ENCODE data around the gene NRXN2.
"Not testable (repeated sequence)": the region's sequence is repeated elsewhere in the genome, so short reads cannot be mapped to it uniquely, and the experiment has no call there.

The NRXN2 gene

DNA sequence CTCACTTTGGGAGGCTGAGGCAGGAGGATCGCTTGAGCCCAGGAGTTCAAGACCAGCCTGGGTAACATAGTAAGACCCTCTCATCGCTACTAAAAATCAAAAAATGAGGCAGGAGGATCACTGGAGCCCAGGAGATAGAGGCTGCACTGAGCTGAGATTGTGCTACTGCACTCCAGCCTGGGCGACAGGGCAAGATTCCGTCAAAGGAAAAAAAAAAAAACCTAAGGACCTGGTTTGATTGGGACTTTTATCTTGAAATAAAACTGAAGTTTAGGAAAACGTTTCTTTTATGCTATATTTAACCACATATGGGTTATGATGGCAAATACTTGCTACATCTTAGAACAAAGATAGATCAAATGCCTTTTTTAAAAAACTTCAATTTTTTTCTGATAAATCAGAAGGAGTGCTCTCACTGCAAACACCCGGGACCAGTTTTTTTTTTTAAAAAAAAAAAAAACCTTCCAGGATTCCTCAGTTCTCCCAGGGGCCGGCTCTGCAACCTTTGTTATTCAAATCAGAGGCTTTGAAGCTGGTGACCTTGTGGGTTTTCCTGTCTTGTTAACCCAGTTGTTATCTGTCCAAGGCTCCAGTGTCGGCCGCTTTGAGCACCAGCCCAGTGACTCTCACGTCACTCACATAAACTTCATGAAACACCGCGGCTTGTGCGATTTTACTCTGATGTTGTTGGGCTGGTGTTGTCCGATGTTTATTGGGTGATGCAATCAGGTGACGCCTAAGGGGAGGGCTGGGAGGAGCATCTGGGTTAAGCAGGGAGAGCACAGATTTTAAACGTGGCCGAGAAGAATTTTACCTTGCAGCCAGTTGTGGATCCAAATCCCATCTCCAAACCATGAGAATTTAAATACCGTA is 156.7 kb downstream of the NRXN2 start:
- no peak for DNase-seq (ENCODE audit: low read depth in 2 of 2)

DNA sequence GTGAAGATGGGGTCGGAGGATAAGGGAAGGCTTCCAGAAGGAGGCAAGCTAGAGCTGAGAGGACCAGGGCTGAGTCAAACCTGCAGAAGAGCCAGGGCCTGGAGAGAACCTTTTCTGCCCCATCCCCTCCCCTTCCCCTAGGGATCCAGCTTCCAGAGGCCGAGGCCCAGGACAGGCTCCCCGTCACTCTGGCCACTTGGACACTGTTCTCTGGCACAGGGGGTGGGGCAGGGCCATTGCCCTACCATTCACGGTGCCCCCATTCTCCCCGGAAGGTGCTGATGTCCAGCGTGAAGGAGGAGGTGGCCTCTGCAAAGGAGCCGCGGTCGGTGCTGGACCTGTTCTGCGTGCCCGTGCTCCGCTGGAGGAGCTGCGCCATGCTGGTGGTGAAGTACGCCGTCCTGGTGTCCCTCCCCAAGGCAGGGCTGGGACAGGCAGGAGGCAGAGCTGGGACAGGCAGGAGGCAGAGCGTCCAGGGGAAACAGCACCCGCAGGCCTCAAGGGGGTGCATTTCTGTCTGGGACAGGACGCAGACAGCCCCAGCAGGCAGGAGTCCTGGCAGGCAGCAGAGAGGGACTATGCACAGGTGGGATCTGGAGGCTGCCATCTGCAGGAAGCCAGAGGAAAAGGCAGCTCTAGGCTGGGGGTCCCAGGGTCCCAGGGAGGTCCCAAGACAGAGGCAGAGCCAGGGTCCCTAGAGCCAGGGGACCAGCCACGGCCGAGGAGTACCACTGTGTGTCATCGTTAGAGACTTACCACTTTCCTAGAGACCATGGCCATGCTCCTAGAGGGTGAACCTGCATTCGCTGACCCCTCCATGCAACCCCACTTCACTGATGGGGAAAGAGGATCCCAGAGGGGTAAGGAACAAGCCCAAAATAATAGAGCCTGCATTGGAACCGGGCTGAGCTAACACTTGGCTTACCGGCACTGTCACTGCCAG is 157.8 kb downstream of the NRXN2 start:
- no peak for DNase-seq (ENCODE audit: low read depth in 2 of 2)

DNA sequence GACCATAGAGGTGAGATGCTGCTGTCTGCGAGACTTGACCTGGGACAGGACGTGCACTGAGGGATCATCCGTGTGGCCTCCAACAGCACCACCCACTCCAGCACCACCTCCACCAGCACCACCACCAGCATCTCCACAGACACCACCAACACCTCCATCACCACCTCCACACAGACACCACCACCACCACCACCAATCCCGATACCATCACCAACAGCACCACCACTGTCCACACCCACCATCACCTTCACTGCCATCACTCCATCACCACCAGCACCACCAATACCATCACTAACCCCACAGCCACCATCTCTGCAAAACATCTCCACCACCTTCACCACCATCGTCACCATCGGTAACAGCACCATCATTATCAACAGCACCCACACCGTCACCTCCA is 158.6 kb downstream of the NRXN2 start:
- DNase-seq (ENCODE audit: low read depth in 2 of 2): no peak

DNA sequence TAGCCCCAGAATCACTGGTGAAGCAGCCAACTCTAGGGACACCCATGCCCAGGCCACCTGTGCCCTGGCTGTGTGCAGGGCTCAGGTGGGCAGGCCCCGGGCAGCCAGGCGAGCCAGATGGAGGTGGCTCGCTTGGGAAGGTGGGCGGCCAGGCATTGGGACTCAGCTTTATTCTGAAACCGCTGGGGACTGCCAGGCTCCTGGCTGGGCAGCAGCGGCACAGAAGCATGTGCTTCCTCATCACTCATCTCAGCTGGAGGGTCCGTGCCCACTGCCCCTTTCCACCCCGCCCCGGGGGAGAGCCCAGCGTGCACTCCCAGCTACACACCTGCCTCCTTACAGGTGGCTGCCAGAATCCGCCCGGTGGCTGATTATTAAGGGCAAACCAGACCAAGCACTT is 159.0 kb downstream of the NRXN2 start:
- DNase-seq (ENCODE audit: low read depth in 2 of 2): no peak

DNA sequence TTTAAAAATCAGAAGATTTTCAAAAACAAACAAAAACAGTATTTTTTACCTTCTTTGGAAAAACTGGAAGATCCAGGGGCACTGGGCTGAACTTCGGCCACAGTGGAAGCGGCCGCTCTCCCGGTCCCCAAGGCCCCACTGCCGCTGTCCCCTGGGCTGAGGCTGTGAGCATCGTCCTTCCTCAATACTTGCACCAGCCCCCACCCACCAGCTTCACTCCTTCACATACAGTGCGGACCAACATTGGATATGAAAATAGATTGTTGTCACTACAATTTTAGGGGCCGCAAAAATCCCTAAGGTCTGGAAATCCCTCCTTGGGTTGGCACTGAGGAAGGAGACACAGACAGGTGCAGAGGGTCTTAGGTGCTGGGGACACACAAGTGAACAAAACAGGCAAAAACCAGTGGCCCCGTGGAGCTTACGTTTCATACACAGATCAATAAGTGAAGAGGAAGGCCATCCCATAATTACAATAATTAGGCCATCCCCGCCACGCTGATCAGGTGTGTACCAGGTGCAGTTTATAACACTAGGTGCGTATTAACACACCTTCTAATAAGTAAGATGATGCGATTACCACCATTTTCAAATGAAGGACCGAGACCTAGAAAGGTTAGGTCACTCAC is 160.2 kb downstream of the NRXN2 start:
- DNase-seq (ENCODE audit: low read depth in 2 of 2): no peak

DNA sequence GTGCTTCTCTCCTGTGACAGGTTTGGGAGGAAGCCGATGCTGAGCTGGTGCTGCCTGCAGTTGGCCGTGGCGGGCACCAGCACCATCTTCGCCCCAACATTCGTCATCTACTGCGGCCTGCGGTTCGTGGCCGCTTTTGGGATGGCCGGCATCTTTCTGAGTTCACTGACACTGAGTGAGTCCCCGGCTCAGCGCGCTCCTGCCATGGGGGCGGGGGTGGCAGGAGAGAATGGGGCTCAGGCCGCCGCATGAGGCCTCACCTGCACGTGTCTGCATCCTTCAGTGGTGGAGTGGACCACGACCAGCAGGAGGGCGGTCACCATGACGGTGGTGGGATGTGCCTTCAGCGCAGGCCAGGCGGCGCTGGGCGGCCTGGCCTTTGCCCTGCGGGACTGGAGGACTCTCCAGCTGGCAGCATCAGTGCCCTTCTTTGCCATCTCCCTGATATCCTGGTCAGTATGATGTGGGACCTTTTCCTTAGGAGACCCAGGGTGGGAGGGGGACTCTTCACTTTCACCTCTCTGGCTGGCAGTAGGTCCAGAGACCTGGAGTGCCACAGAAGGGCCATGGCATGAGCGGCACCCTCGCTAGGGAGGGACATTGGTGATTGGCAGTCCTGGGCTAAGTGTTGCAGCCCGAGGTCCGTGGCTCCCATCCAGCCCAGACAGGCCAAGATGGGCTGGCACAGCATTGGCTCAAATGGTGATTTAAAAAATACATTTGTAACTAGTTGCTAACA is 160.8 kb downstream of the NRXN2 start:
- no peak for DNase-seq (ENCODE audit: low read depth in 2 of 2)

DNA sequence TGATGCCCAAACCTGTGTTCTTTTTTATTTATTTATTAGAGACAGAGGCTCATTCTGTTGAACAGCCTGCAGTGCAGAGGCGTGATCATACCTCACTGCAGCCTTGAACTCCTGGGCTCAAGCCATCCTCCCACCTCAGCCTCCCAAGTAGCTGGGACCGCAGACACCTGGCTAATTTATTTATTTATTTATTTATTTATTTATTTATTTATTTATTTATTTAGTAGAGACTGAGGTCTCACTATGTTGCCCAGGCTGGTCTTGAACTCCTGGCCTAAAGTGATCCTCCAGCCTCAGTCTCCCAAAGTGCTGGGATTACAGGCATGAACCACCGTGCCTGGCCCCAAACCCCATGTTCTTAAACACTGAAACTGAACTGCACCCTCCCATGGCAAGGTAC is 161.6 kb downstream of the NRXN2 start:
- DNase-seq (ENCODE audit: low read depth in 2 of 2): not testable (repeated sequence)

DNA sequence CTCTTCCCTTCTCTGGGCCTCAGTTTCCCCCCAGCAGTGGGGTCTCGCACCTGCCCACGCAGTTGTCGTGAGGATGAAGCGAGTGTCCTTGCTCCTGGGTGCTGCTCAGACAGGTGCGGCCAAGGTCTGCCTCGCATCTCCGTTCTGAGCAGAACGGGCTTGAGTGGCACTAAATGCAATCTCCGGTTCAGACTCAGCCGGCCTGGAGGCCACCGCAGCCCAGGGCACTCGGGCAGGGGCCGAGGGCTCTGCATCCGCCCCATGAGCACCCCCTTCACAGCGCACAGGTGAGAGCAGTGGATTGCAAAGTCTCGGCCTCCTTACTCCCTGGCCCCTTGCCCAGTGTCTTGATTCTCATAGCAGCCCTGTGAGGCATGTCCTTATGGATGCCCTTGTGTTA is 162.1 kb downstream of the NRXN2 start:
- no peak for DNase-seq (ENCODE audit: low read depth in 2 of 2)

DNA sequence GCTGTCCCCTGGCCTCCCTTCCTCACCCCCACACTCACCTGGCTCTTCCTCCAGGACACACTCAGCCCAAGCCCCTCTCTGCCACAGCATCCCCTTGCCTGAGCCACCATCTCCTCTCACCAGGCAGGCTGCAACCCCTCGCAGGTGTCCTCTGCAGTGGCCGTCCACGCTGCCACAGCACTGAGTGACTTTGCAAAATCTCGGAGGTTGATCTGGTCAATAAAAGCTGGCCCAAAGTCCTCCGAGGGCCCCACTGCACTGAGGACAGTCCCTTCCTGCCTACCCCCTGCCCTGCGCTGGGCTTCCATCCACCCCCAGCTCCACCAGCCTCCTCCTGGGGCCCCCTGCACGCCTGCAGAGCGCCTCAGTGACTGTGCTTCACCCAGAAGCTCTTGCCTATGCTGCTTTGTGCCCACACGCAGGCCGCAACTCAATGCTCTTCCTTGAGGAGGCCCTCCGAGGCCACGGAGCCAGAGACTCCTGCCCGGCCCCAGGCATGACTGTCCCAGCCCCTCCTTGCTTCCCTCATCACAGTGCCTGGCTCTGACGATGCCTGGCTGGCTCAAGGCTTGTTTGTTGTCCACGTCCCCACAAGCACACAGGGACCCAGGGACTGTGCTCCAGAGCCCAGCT is 162.7 kb downstream of the NRXN2 start:
- no peak for DNase-seq (ENCODE audit: low read depth in 2 of 2)

DNA sequence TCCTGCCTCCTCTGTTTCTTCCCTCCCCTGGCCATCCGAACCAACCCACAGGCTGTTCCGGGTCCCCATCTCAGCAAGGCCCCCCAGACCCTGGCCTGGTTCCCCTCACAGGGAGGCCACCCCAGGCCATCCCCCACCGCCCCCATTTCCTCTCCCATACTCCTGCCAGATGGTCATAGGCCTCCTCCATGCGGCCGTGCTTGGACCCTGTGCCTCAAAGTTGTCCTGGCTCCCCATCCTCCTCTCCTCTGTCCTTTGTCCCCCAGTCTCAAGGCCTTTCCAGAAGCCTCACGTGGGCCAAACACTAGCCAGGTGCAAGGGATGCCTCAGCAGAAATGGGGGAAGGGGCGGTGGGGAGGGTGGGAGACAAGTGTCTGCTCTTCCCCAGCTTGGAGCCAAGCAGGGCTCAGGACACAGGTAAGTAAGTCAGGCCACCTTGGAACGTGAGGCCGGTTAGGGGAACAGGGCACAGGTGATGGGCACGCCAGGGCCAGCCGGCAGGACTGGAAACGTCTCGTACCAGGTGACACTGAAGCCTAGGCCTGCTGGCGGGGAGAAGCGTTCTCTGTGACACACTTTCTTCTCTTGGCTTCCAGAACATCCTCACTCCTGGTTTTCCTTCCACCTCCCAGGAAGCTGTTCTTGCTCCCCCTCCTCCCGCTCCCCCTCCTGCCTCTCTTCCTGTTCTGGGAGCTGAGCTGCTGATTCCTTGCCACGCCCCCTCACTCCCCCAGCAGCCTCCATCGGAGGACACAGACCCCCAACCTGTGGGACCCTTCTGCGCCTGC is 163.5 kb downstream of the NRXN2 start:
- no peak for DNase-seq (ENCODE audit: low read depth in 2 of 2)

DNA sequence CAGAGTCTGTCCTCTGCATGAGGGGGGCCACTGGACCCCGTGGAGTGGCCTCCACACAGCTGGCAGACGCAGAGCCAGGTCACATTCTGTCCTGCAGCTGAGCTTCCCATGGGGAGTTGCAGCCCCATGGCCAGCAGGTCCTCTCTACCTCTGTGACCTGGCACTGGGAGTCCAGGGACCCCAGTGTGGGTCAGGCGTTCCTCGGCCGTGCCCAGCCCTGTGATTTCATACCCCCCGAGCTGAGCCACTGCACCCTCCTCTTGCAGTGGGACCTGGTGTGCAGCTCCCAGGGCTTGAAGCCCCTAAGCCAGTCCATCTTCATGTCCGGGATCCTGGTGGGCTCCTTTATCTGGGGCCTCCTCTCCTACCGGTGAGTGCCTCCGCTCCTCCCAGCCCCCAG is 164.1 kb downstream of the NRXN2 start:
- no peak for DNase-seq (ENCODE audit: low read depth in 2 of 2)

DNA sequence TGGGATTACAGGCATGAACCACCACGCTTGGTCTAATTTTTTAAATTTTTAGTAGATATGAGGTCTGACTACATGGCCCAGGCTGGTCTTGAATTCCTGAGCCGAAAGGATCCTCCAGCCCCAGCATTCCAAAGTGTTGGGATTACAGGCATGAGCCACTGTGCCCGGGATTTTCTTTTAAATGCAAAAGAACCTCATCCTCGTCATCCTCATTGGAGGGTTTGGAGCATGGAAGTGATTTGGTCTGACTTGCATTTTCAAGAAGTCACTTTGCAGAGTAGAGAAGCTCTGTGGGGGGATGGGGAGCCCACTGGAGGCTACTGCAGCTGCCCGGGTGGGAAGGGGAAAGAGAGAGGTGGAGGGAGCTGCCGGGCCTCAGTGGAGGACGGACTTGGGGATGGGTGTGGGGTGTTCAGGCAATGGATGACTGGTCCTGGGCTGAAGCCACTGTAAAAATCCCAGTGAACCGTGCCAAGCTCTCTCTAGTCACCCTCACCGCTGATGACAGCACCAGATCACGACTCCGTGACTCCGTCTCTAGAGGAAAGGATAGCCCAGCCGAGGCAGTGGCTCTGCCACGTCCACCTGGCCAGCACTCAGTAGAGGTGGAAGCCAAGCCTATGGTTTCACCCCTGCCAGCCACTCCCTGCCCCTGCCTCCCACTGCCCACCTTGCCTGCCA is 164.8 kb downstream of the NRXN2 start:
- DNase-seq (ENCODE audit: low read depth in 2 of 2): no peak

DNA sequence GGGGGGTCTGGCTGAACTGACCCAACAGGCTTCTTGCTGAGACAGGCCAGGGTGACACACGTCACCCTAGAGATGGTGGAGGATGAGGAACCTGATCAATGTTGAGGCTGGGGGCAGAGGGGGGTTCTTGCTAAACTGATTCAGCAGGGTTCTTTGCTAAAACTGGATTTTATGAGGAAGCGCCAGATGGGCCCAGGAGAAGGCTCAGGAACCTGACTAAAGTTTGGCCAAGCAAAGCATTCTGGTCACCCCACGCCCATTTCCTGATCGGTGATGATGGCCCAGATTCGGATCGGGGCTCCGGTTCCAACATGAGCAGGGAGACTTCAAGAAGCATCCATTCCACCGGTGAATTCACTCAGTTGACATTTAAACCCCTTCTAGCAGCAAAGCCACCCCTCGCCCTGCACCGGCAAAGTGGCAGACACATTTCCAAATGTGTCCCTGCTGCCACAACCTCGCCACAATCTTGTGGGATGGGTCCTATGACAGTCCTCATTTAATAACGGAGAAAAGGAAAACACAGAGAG is 166.2 kb downstream of the NRXN2 start:
- DNase-seq (ENCODE audit: low read depth in 2 of 2): no peak
